HepG2 (cell line): ENCODE measurements around the gene SRP9. TPM values are rescaled to one million over a fixed set of nuclear protein-coding genes. Genes with fewer than 3 reads are reported as not detected.
A peak's percentile ranks its signal among the peaks of the same experiment; 100 is the strongest.

ENCODE experiments used
- ATF3 ChIP-seq: sonication (generic); formaldehyde crosslinking; IDR thresholded peaks from 2 replicates; pipeline ENCODE4 v1.4.0; 2020; ENCODE audit warnings: missing genetic modification reagents
- CAMTA2 ChIP-seq: sonication (generic); formaldehyde crosslinking; IDR thresholded peaks from 2 replicates; pipeline ENCODE4 v1.4.0; 2020; ENCODE audit warnings: mild to moderate bottlenecking, missing genetic modification reagents, borderline replicate concordance
- E2F2 ChIP-seq: sonication (generic); formaldehyde crosslinking; IDR thresholded peaks from 2 replicates; pipeline ENCODE4 v1.4.0; 2020; ENCODE audit warnings: missing genetic modification reagents, borderline replicate concordance
- GPN1 ChIP-seq: sonication (generic); formaldehyde crosslinking; IDR thresholded peaks from 2 replicates; pipeline ENCODE4 v1.5.1; 2020; ENCODE audit warnings: missing genetic modification reagents, borderline replicate concordance
- HNF1B ChIP-seq: sonication (generic); formaldehyde crosslinking; IDR thresholded peaks from 2 replicates; pipeline ENCODE4 v1.5.1; 2020; ENCODE audit warnings: mild to moderate bottlenecking, moderate library complexity, missing genetic modification reagents
- KDM4B ChIP-seq: sonication (generic); formaldehyde crosslinking; IDR thresholded peaks from 2 replicates; pipeline ENCODE4 v1.4.0; 2020; ENCODE audit warnings: missing genetic modification reagents
- POLR2AphosphoS5 ChIP-seq: IDR thresholded peaks from 2 replicates; pipeline ENCODE4 v1.6.1; 2012; ENCODE audit warnings: low read depth, low read length
- POLR2G ChIP-seq: fragments of 200-400 bp; formaldehyde crosslinking; IDR thresholded peaks from 2 replicates; pipeline ENCODE4 v1.6.1; 2018; ENCODE audit warnings: mild to moderate bottlenecking, low read depth, low read length, moderate library complexity
- RBM22 ChIP-seq: fragments of 200-400 bp; formaldehyde crosslinking; optimal IDR thresholded peaks from 2 replicates; pipeline ENCODE3; 2017; ENCODE audit warnings: mild to moderate bottlenecking, low read length, moderate library complexity
- SATB2 ChIP-seq: sonication (generic); formaldehyde crosslinking; IDR thresholded peaks from 2 replicates; pipeline ENCODE4 v1.5.0; 2020; ENCODE audit warnings: missing genetic modification reagents
- SP4 ChIP-seq: sonication (generic); formaldehyde crosslinking; IDR thresholded peaks from 2 replicates; pipeline ENCODE4 v1.8.1; 2023; ENCODE audit warnings: mild to moderate bottlenecking, missing genetic modification reagents
- ZBED4 ChIP-seq: sonication (generic); formaldehyde crosslinking; IDR thresholded peaks from 2 replicates; pipeline ENCODE4 v1.4.0; 2020; ENCODE audit warnings: missing genetic modification reagents, borderline replicate concordance
- ZMYM2 ChIP-seq: sonication (generic); formaldehyde crosslinking; IDR thresholded peaks from 2 replicates; pipeline ENCODE4 v1.8.0; 2022; ENCODE audit warnings: mild to moderate bottlenecking, missing genetic modification reagents
- ZNF335 ChIP-seq: sonication (generic); formaldehyde crosslinking; IDR thresholded peaks from 2 replicates; pipeline ENCODE4 v1.4.0; 2020; ENCODE audit warnings: missing genetic modification reagents
- ZNF710 ChIP-seq: sonication (generic); formaldehyde crosslinking; IDR thresholded peaks from 2 replicates; pipeline ENCODE4 v1.5.0; 2020; ENCODE audit warnings: mild to moderate bottlenecking, missing genetic modification reagents, borderline replicate concordance
- ZNF891 ChIP-seq: sonication (generic); formaldehyde crosslinking; IDR thresholded peaks from 2 replicates; pipeline ENCODE4 v1.5.0; 2020; ENCODE audit warnings: mild to moderate bottlenecking, missing genetic modification reagents
- ZXDC ChIP-seq: sonication (generic); formaldehyde crosslinking; IDR thresholded peaks from 2 replicates; pipeline ENCODE4 v1.5.0; 2020; ENCODE audit warnings: mild to moderate bottlenecking, missing genetic modification reagents
- polyA plus RNA-seq, 8 experiments: library from polyadenylated mRNA; depleted of rRNA in 3 of 8; stranded (reverse) in 7 of 8; unstranded in 1 of 8; fragments of >200 nt; fragmentation: Illumina TruSeq in 4 of 8; extraction: Trizol in 4 of 8; gene quantifications; 2 replicates each; pipeline versions ENCODE4 v1.2.1 to v1.2.3, GENCODE V29; 2011 to 2016; ENCODE audit warnings: low read depth in 4 of 8, missing spikeins in 1 of 8, mixed read lengths in 1 of 8; ENCODE audit not compliant: insufficient read depth in 1 of 8
- total RNA-seq, 5 experiments: library from RNA; depleted of rRNA; stranded (reverse); fragments of >200 nt; fragmentation: Illumina TruSeq; extraction: Trizol; gene quantifications; 2 replicates each; pipeline ENCODE4 v1.2.3, GENCODE V29; 2016; ENCODE audit warnings: low read depth in 1 of 5

SRP9 gene
- total and polyA plus RNA-seq, 2 of the 13 experiments (the other 11 are each of a cell fraction or from before 2014, with no cell fraction given), result 251 to 307 TPM

- TF ChIP-seq ZXDC, result no peak
- peak; percentile 89 for TF ChIP-seq POLR2G
- TF ChIP-seq CAMTA2 (CRISPR knock-in tag), result no peak
- TF ChIP-seq GPN1 (CRISPR knock-in tag), result no peak
- peak; percentile 12; the same call in 1 of the 2 replicates for TF ChIP-seq ZNF891 (CRISPR knock-in tag)
- TF ChIP-seq SP4, result peak; percentile 87
- no peak for TF ChIP-seq E2F2
- peak; percentile 84 for TF ChIP-seq HNF1B
- TF ChIP-seq SATB2 (CRISPR knock-in tag), result no peak
- TF ChIP-seq KDM4B (CRISPR knock-in tag), result peak; percentile 48
- no peak for TF ChIP-seq ATF3 (CRISPR knock-in tag)
- TF ChIP-seq ZNF335 (CRISPR knock-in tag), result no peak
- TF ChIP-seq POLR2AphosphoS5, result peak; percentile 64
- TF ChIP-seq ZMYM2, result no peak
- peak; percentile 7; the same call in 1 of the 2 replicates for TF ChIP-seq ZNF710 (CRISPR knock-in tag)
- TF ChIP-seq ZBED4 (CRISPR knock-in tag), result no peak
- no peak for TF ChIP-seq RBM22
Measured at GRCh38 chr1:225777583-225778336, at the start of gene SRP9 (continued).
